SK-N-SH (cell line): ENCODE data around the gene TBC1D20. TPM values are rescaled to one million over a fixed set of nuclear protein-coding genes. Genes with fewer than 3 reads are reported as not detected.

Experiments used
- CTCF ChIA-PET: fragments of 300-600, 350-600 bp; formaldehyde crosslinking; extraction: SDS; loops from one replicate; lab custom pipeline; 2021; lab: Yijun Ruan, JAX
- POLR2A ChIA-PET: fragments of 350-600 bp; sonication (Branson Sonifier 250); formaldehyde crosslinking; extraction: SDS; loops from one replicate; lab custom pipeline; 2020; ENCODE audit warnings: antibody characterized with exemption, inconsistent platforms; lab: Yijun Ruan, JAX
- DNase-seq: peaks from one replicate; pipeline ENCODE4 v3.0.0; 2012
- H2AFZ ChIP-seq: fragments of 200-600 bp; sonication (generic); 2 replicates; pipeline ENCODE4 v1.8.1; 2016; ENCODE audit warnings: antibody characterized with exemption, mild to moderate bottlenecking, low read depth
- H3F3A ChIP-seq: fragments of 200-600 bp; sonication (generic); replicated peaks from 2 replicates; pipeline ENCODE3; 2016; ENCODE audit warnings: antibody characterized with exemption, mild to moderate bottlenecking; ENCODE audit not compliant: insufficient read depth
- H3K27ac ChIP-seq, 2 experiments: fragments of 200-500 bp in 1 of 2; fragments of 200-600 bp in 1 of 2; sonication (Bioruptor generic) in 1 of 2; sonication (generic), shearing (Covaris generic) in 1 of 2; 2 replicates each; pipeline versions ENCODE4 v1.5.1 to v1.6.1; 2014 to 2016; ENCODE audit warnings: low read depth in 2 of 2, inconsistent platforms in 1 of 2, low read length in 1 of 2, mild to moderate bottlenecking in 1 of 2, mixed read lengths in 1 of 2
- H3K27me3 ChIP-seq: fragments of 200-600 bp; sonication (generic), shearing (Covaris generic); 2 replicates; pipeline ENCODE4 v1.6.1; 2016; ENCODE audit warnings: mixed run types; ENCODE audit not compliant: insufficient read depth
- H3K36me3 ChIP-seq, 2 experiments: fragments of 200-500 bp in 1 of 2; fragments of 200-600 bp in 1 of 2; sonication (Bioruptor generic) in 1 of 2; sonication (generic) in 1 of 2; replicated peaks in 1 of 2; 2 replicates each; pipeline versions ENCODE3 to v1.5.1; 2014 to 2016; ENCODE audit warnings: low read length in 1 of 2, mild to moderate bottlenecking in 1 of 2; ENCODE audit not compliant: insufficient read depth in 2 of 2, control insufficient read depth in 1 of 2
- H3K4me1 ChIP-seq, 2 experiments: fragments of 200-500 bp in 1 of 2; fragments of 200-600 bp in 1 of 2; sonication (Bioruptor generic) in 1 of 2; sonication (generic), shearing (Covaris generic) in 1 of 2; 2 replicates each; pipeline versions ENCODE4 v1.5.1 to v1.6.1; 2014 to 2016; ENCODE audit warnings: low read depth in 1 of 2, low read length in 1 of 2, mixed run types in 1 of 2; ENCODE audit not compliant: insufficient read depth in 2 of 2, control insufficient read depth in 1 of 2
- H3K4me2 ChIP-seq: fragments of 200-600 bp; sonication (generic), shearing (Covaris generic); 2 replicates; pipeline ENCODE4 v1.6.1; 2017; ENCODE audit warnings: mixed run types
- H3K4me3 ChIP-seq, 2 experiments: fragments of 200-500 bp in 1 of 2; fragments of 200-600 bp in 1 of 2; sonication (Bioruptor generic) in 1 of 2; sonication (generic), shearing (Covaris generic) in 1 of 2; 2 replicates each; pipeline versions ENCODE4 v1.5.1 to v1.8.1; 2014 to 2016; ENCODE audit warnings: low read depth in 2 of 2, inconsistent platforms in 1 of 2, low read length in 1 of 2, mild to moderate bottlenecking in 1 of 2, mixed read lengths in 1 of 2, moderate library complexity in 1 of 2
- H3K79me2 ChIP-seq: fragments of 200-600 bp; sonication (generic); 2 replicates; pipeline ENCODE4 v1.8.1; 2017; ENCODE audit warnings: mild to moderate bottlenecking; ENCODE audit not compliant: insufficient read depth
- H3K9ac ChIP-seq: fragments of 200-600 bp; sonication (generic); 2 replicates; pipeline ENCODE4 v1.6.1; 2017; ENCODE audit warnings: mixed run types
- H3K9me2 ChIP-seq: fragments of 200-600 bp; sonication (generic); 2 replicates; pipeline ENCODE4 v1.6.1; 2017; ENCODE audit warnings: mixed run types
- H3K9me3 ChIP-seq: fragments of 200-600 bp; sonication (generic); 2 replicates; pipeline ENCODE4 v1.6.1; 2017; ENCODE audit warnings: mixed run types, mild to moderate bottlenecking, moderate library complexity
- H4K20me1 ChIP-seq: fragments of 200-600 bp; sonication (generic); 2 replicates; pipeline ENCODE4 v1.6.1; 2017; ENCODE audit warnings: mild to moderate bottlenecking, mixed run types; ENCODE audit not compliant: insufficient read depth
- EZH2phosphoT487 ChIP-seq: fragments of 200-600 bp; sonication (generic); IDR thresholded peaks from 2 replicates; pipeline ENCODE4 v1.6.1; 2017; ENCODE audit warnings: low read depth, mixed run types, mild to moderate bottlenecking, antibody characterized with exemption, moderate library complexity, borderline replicate concordance
- FOXJ3 ChIP-seq: sonication (generic); formaldehyde crosslinking; IDR thresholded peaks from 2 replicates; pipeline ENCODE4 v1.5.1; 2020; ENCODE audit warnings: mild to moderate bottlenecking, missing genetic modification reagents
- FOXM1 ChIP-seq: IDR thresholded peaks from 2 replicates; pipeline ENCODE4 v1.4.0; 2012; ENCODE audit warnings: low read depth, mild to moderate bottlenecking
- GABPA ChIP-seq: IDR thresholded peaks from 2 replicates; pipeline ENCODE4 v1.4.0; 2012; ENCODE audit warnings: low read depth, mild to moderate bottlenecking
- MEF2A ChIP-seq: IDR thresholded peaks from 2 replicates; pipeline ENCODE4 v1.4.0; 2012; ENCODE audit warnings: low read depth, borderline replicate concordance
- NRF1 ChIP-seq: IDR thresholded peaks from 2 replicates; pipeline ENCODE4 v1.6.1; 2012; ENCODE audit warnings: low read depth, mild to moderate bottlenecking, low read length
- PBX3 ChIP-seq: IDR thresholded peaks from 2 replicates; pipeline ENCODE4; 2012
- RCOR1 ChIP-seq: fragments of 150-350 bp; IDR thresholded peaks from 2 replicates; pipeline ENCODE4 v1.6.1; 2017; ENCODE audit warnings: antibody characterized with exemption, low read length
- REST ChIP-seq: IDR thresholded peaks from 2 replicates; pipeline ENCODE4 v1.6.1; 2012; ENCODE audit warnings: mild to moderate bottlenecking, low read depth, low read length, moderate library complexity
- RFX5 ChIP-seq: IDR thresholded peaks from 2 replicates; pipeline ENCODE4 v1.6.1; 2012; ENCODE audit warnings: mild to moderate bottlenecking, improper control_type of control experiment, low read length
- RXRA ChIP-seq: IDR thresholded peaks from 2 replicates; pipeline ENCODE4 v1.4.0; 2012; ENCODE audit warnings: low read depth, mild to moderate bottlenecking, borderline replicate concordance
- SIN3A ChIP-seq: IDR thresholded peaks from 2 replicates; pipeline ENCODE4 v1.6.1; 2012; ENCODE audit warnings: low read depth, mild to moderate bottlenecking, low read length, moderate library complexity, borderline replicate concordance
- TAF1 ChIP-seq: IDR thresholded peaks from 2 replicates; pipeline ENCODE4 v1.6.1; 2012; ENCODE audit warnings: low read depth, mild to moderate bottlenecking, low read length, moderate library complexity, borderline replicate concordance
- TCF12 ChIP-seq: IDR thresholded peaks from 2 replicates; pipeline ENCODE4 v1.4.0; 2012
- USF2 ChIP-seq: fragments of 150-350 bp; IDR thresholded peaks from 2 replicates; pipeline ENCODE4 v1.6.1; 2017; ENCODE audit warnings: antibody characterized with exemption, low read length, low read depth, borderline replicate concordance
- WGBS: methylation state at CpG from one replicate; pipeline ENCODE4 v1.1.6; 2017; ENCODE audit warnings: low lambda C conversion rate; 5-methylcytosine and 5-hydroxymethylcytosine counted together
- polyA plus RNA-seq, 3 experiments: library from polyadenylated mRNA; depleted of rRNA; stranded (reverse); fragments of >200 nt; gene quantifications; 2 replicates each; pipeline ENCODE4 v1.2.3, GENCODE V29; 2012
- TF ChIP-seq, protein P1 (sequence below): IDR thresholded peaks from 2 replicates; pipeline ENCODE4 v1.4.0; 2012; ENCODE audit warnings: low read depth
- TF ChIP-seq, protein P2 (sequence below): fragments of 150-350 bp; IDR thresholded peaks from 2 replicates; pipeline ENCODE4 v1.6.1; 2016; ENCODE audit warnings: mild to moderate bottlenecking, low read depth, low read length

Gene TBC1D20
- polyA plus RNA-seq, 1 of the 3 experiments (the other 2 are of a cell fraction), result 27.7 TPM

GRCh38 chr20:440148-440547, 22.2 kb downstream of the TBC1D20 start:
- Histone ChIP-seq H3K9ac (no peak overlapping the region), H3K36me3 (peaks cover 58 to 80% of the 10 kb centered on the region in 2 experiments), H3K79me2 (peaks cover 12% of the 10 kb centered on the region; the same call in 1 of the 2 replicates), H3K9me2 (no peaks in the 10 kb centered on the region), H3K4me3 (no peak overlapping the region), H3K4me2 (no peak overlapping the region), H3K9me3 (no peaks in the 10 kb centered on the region), H3K27ac (no peak overlapping the region), H3F3A (peaks cover 10% of the 10 kb centered on the region), H3K27me3 (no peaks in the 10 kb centered on the region), H3K4me1 (peaks cover 0 to 8% of the 10 kb centered on the region in 2 experiments; a peak in 2 of 4 replicates), H4K20me1 (peaks cover under 1% of the 10 kb centered on the region; the same call in 1 of the 2 replicates), H2AFZ (no peak overlapping the region)
- DNase-seq, result no peak
- 98% methylated on average over 6 of the region's 7 CpGs for WGBS
- POLR2A ChIA-PET, result no interaction called here
- CTCF ChIA-PET, result no interaction called here
- TF ChIP-seq TCF12 (no peak), SIN3A (no peak), RCOR1 (no peak), REST (no peak), EZH2phosphoT487 (no peak), RFX5 (no peak), RXRA (no peak), GABPA (no peak), MEF2A (no peak), TAF1 (no peak), NRF1 (no peak), USF2 (no peak), PBX3 (no peak), FOXM1 (no peak), FOXJ3 (CRISPR knock-in tag) (no peak)
- TF ChIP-seq, protein P1, sequence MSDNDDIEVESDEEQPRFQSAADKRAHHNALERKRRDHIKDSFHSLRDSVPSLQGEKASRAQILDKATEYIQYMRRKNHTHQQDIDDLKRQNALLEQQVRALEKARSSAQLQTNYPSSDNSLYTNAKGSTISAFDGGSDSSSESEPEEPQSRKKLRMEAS, result no peak
- TF ChIP-seq, protein P2, sequence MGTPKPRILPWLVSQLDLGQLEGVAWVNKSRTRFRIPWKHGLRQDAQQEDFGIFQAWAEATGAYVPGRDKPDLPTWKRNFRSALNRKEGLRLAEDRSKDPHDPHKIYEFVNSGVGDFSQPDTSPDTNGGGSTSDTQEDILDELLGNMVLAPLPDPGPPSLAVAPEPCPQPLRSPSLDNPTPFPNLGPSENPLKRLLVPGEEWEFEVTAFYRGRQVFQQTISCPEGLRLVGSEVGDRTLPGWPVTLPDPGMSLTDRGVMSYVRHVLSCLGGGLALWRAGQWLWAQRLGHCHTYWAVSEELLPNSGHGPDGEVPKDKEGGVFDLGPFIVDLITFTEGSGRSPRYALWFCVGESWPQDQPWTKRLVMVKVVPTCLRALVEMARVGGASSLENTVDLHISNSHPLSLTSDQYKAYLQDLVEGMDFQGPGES, result no peak
- TF ChIP-seq, all 33 proteins: peak for 0
